ENCODE results near the gene SLC39A9.

- TF ChIP-seq POLR2AphosphoS5 (IDR thresholded peaks at IDR 0.05), result no peak
- TF ChIP-seq CTCF (IDR thresholded peaks at IDR 0.05), result no peak
- no peak for TF ChIP-seq EP300 (IDR thresholded peaks at IDR 0.05)
Measured at GRCh38 chr14:69364378-69364777, 34.1 kb upstream of the SLC39A9 start.

Data from stomach (tissue), 4 donors.